ENCODE measurements around the gene KRT74.
A peak's percentile ranks its signal among the peaks of the same experiment; 100 is the strongest.
"Not testable (repeated sequence)": the region's sequence is repeated elsewhere in the genome, so short reads cannot be mapped to it uniquely, and the experiment has no call there.

The KRT74 gene

DNA sequence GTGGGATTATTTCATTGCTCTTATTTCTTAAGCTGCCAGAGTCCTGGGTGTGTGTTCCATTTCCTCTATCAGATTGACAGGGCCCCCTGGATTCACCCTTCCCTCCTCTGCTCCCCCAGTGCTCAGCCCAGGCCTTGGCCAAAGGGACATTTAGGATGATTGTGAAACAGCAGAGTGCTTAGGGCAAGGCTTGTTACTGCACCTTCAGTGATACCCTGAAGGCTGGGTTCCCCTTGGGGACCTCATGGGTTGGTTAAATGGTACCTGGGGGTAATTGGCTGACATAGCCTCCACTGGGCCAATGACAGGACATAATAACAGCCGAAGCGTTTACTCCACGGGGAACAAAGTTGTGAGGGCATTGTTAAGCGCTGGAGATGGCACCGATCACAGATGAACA is 28.9 kb upstream of the KRT74 start:
- DNase-seq (ENCODE audit: low read depth in 2 of 2), result no peak

- no peak for DNase-seq (ENCODE audit: low read depth in 2 of 2)
Measured at GRCh38 chr12:52601671-52602070, 28.0 kb upstream of the KRT74 start.

- DNase-seq (ENCODE audit: low read depth in 2 of 2), result no peak
Measured at GRCh38 chr12:52600941-52601481, 27.4 kb upstream of the KRT74 start, which contains the start of gene KRT72. Gene KRT72 (minus strand): TSS chr12:52601463. CDS start chr12:52601452, 11 bp downstream.

- no peak for DNase-seq (ENCODE audit: low read depth in 2 of 2)
Measured at GRCh38 chr12:52600475-52600874, 26.8 kb upstream of the KRT74 start.

DNA sequence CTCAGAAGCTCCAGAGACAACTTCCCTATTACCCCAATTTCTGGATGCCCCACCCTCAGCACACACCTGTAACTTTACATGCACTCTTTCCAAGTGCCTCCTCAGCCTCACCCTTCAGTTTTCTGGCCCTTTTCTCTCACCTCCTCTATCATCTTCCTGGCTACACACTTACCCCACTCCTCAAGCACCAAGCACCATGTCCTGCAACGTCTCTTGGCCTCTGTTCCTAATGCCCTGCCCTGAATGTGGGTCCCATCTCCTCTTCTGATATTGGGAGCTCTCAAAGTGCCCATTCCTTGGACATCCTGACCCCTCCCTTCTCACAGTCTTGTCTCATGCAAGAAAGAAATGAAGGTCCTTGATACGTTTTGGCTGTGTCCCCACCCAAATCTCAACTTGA is 26.4 kb upstream of the KRT74 start:
- DNase-seq (ENCODE audit: low read depth in 2 of 2), result no peak

DNA sequence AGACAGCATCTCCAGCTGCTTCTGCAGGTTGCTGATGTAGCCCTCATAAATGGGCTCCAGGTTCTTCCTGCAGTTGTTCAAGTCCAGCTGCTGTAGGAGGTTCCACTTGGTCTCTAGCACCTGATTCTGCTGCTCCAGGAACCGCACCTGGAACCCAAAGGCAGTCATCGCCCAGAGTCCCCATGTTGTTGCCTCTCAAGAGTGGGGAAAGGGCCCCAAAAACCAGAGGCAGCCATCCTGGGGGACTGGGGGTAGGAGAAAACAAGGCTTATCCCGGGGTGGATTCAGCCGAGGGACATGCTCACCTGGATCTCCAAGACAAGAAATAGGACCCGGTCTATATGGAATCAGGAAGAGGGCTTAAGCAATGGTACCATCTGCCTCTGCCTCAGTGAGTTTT is 25.3 kb upstream of the KRT74 start:
- DNase-seq (ENCODE audit: low read depth in 2 of 2), result no peak

GRCh38 chr12:52594237-52594636 is 20.6 kb upstream of the KRT74 start:
- not testable (repeated sequence) for DNase-seq (ENCODE audit: low read depth in 2 of 2)

- DNase-seq (ENCODE audit: low read depth in 2 of 2), result no peak
Measured at GRCh38 chr12:52591521-52591920, 17.9 kb upstream of the KRT74 start.

DNA sequence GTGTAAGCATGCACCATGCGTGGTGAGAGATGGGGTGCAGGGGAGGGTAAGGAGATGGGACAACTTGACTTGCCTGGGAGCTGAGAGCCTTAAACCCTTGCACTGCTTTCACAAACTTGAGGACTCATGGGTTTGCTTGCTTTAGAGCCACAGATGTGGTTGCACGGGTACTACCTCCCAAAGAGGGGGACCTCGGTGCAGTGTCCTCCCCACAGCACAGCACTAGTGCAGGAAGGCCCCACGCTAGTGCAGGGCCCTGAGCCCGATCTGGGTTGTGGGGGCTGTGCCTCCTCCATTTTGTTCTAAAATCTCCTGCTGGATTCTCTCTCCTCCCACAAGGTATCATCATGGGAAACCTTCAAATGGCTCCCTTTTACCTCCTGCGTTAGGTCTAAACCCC is 16.4 kb upstream of the KRT74 start:
- no peak for DNase-seq (ENCODE audit: low read depth in 2 of 2)

DNA sequence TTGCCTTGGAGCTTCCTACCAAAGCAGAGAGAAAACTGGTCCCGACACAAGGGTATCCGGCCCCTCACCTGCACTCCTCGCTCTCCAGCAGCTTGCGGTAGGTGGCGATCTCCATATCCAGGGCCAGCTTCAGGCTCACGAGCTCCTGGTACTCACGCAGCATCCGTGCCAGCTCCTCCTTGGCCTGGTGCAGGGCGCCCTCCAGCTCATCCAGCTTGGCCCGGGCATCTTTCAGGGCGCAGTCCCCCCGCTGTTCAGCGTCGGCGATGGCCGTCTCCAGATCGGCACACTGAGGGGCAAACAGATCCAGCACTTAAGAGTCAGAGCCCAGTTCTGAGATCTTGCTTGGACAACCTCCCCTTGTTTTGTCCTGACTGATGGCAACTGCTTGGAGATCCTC is 13.9 kb upstream of the KRT74 start:
- no peak for DNase-seq (ENCODE audit: low read depth in 2 of 2)

DNA sequence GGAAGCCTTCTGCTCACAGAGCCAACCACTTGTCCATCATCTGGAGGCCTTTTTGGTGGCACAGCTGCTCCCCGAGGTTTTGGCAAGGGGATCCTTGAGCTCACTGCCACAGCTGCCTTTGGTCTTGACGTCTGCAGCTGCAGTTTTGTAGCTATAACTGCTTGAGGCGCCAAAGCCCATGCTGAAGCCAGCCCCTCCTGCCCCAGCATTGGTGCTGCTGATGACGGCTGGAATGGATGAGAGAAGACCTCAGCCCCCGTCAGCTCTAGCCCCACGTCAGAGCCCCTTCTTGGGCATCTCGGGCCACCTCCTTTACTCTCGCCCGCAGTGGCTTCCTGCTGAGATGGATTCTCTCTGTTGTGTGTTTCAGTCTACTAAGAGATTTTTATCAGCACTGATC is 12.3 kb upstream of the KRT74 start:
- DNase-seq (ENCODE audit: low read depth in 2 of 2), result peak in 1 of 2 donors; percentile 31

- DNase-seq (ENCODE audit: low read depth in 2 of 2), result no peak
Measured at GRCh38 chr12:52585066-52585465, 11.4 kb upstream of the KRT74 start.

DNA sequence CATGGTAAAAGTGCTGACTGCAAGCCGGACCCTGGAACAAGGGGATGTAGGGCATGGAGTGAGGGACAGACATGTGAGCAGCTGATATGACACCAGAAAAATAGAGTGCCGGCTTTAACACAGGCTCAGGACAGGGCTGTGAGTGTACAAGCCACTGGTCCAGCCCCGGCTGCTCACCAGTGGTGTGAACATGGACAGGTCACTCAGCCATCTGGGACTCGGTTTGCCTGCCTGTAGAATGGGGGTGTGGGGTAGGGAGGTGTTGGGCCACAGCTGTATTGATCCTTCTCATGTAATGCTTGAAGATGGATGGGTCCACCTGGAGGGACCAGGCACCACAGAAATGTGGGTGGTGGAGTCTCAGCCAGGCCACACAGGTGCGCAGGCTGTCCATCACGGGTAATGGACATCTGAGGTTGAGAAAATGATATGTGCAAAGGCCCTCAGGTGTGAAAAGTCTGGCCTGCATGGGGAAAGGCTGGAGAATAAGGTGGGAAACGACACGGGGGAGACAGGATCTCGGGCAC is 10.6 kb upstream of the KRT74 start:
- no peak for DNase-seq (ENCODE audit: low read depth in 2 of 2)

DNA sequence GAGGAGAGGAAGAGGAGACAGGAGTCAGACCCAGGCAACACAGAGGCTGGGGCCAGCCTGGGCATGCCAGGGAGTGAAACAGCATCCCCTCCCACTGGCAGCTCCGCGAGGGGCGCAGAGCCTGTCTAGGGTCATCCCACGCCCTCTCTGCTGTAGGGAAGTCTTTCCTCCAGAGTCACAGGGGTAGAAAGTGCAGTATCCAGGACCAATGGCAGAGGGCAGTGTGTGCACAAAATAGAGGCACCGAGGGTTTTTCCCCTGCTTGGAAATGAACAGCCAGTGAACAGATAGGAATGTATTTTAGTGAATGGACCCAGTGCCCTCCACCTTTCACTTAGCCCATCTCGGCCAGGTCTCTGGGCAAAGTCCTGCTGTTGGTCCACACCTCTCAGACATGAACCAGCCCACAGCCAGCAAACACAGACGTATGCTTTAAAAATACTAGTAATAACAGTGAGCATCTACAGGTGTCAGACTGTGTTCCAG is 9.4 kb upstream of the KRT74 start:
- peak; percentile 46 to 48 for DNase-seq (ENCODE audit: low read depth in 2 of 2)

DNA sequence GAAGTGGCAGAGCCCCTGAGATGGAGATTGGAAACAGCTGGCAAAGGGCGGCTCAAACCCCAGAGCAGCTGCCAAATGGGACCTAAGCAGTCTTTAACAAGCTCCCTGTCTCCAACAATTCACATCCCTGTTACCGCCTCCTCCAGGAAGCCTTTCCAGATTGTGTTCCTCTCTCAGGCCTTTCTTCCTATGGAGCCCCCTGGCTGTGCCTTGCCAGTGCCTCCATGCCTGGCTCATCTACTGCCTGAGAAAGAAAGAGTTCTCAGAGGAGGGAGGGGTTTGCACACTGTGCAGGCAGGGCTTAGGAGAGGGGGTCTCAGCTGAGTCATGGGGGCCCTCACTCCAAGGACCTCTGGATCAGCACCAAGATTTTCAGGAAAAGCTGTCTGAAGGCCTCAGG is 8.8 kb upstream of the KRT74 start:
- no peak for DNase-seq (ENCODE audit: low read depth in 2 of 2)

GRCh38 chr12:52581481-52581880 is 7.8 kb upstream of the KRT74 start:
- no peak for DNase-seq (ENCODE audit: low read depth in 2 of 2)

DNA sequence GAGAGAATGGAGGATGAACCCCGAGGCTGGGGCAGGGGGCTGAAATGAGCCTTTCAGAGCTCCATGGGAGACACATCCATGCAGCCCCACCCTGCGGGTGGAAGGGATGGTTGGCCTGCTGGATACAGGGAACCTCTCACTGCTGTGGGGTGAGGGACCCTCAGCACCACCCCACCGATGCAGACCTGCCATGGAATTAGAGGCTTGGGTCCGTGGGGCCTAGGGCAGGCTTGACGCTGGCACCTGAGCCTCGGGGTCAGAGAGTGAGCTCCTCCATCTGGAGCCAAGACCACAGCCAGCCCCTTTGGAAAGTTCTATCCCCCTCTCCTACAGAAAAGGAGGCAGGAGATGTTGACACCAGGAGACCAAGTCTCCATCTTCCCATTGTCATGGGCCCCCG is 7.4 kb upstream of the KRT74 start:
- no peak for DNase-seq (ENCODE audit: low read depth in 2 of 2)

DNA sequence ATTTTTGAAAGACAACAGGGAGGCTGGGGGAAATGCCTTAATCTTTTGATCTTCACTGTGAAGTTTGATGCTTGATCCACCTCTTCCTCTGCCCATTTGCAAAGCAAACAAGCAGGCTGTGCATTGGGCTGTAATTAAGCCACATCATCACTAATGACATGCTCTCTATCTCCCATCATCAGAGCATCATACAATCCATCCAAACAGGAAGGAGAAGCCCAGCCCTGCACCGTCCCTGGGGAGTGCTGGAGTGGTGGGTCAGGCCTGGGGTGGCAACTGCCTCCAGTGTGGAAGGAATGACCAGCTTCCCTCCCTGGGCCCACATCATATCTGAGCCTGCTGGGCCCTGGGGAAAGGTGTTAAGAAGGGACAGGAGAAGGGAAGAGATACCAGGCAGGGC is 6.9 kb upstream of the KRT74 start:
- no peak for DNase-seq (ENCODE audit: low read depth in 2 of 2)

DNA sequence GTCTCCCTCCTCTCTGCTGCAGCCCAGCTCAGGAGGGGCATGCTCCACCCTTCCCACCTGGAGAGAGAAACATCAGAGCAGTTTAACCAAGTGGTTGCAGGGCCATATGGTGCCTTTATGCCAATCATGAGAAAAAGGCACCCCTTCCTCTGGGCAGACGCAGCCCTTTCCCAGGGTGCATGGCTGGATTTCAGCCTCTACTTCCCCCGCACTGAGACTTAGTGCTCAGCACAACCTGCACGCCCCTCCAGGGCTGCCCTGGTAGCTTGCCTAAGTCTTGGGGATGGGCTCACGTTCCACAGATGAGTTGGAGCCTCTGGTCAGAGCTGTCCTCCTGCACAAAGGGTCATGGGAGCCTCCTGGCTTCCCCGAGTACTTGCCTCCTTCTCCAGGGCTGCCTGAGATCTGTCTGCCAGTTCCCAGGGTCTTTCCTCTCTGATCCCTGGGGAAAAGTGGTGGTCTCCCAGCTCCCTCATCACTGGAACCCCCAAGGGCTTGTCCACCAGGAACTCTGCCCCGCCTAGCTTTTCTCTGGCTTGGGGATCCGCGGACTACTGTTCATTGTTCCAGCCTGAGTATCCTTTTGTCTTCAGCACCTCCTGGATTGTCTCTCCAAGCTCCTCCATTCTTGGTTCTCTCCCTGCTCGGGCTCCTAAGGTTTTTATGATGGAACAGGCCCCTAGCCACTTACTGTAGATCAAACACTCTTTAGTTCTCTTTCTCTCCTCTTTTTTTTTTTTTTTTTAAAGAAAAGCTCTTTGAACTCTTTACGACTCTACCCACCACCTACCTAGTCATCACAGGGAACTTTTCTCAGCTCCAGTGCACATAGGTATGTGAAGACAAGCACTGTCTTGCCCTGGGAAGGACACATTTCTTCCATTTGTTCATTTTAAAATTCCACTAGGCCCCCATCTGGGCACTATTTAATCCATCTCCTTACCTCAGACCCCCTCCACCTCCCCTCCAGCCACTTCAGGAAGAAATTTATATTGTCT is 6.1 kb upstream of the KRT74 start:
- DNase-seq (ENCODE audit: low read depth in 2 of 2), result no peak

DNA sequence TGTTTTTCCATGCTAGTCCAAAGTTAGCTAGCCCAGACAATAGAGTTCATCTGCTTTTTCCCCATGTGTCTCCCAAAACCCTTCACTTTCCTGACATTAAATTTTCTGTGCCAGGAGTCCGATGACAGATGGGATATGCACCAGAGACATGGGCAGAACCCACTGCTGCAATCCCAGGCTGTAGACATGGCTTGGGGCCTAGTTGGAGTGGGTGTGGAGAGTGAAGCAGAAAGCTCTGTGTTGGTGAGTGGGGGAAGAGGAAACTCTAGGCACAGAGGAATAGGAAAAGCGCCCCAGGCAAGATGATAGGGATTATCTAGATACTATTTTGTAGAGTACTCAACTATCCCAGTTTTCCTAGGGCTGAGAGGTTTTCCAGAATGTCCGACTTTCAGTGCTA is 4.8 kb upstream of the KRT74 start:
- DNase-seq (ENCODE audit: low read depth in 2 of 2), result no peak

- no peak for DNase-seq (ENCODE audit: low read depth in 2 of 2)
Measured at GRCh38 chr12:52577316-52577715, 3.7 kb upstream of the KRT74 start.

DNA sequence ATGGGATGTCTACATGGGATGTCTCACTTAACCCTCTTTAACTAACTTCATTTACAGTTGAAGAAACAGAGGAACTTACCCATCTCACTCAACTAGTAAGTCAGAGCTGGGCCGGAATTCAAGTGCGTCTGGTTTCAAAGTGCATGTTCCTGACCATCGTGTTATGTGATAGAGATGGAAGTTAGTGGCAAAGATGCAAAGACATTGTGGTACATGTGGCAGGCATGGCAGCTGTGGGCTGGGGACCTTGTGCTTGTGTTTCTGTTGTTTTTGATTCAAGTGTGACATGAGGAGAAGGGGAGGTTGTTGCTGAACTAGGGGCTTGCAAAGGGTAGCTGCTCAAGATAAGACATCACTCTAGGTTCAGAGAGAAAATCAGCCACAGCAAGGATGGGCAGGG is 2.3 kb upstream of the KRT74 start:
- no peak for DNase-seq (ENCODE audit: low read depth in 2 of 2)

GRCh38 chr12:52575256-52575655 is 1.6 kb upstream of the KRT74 start:
- DNase-seq (ENCODE audit: low read depth in 2 of 2), result no peak

Data from activated CD8-positive, alpha-beta memory T cell treated with anti-CD3 and anti-CD28 coated beads for 4 hours (primary cell).